GM06990 (cell line): ENCODE results near the gene MTHFD1L.

Source experiments
- DNase-seq: peaks from one replicate; pipeline ENCODE4 v3.0.0-alpha.2; 2011; ENCODE audit not compliant: insufficient read length; ENCODE audit errors: extremely low read depth
- H3K27me3 ChIP-seq: replicated peaks from 2 replicates; pipeline ENCODE4 v1.6.0; 2011; ENCODE audit warnings: low read length; ENCODE audit not compliant: control insufficient read depth, insufficient read depth
- H3K36me3 ChIP-seq: 2 replicates; pipeline ENCODE4 v1.5.1; 2011; ENCODE audit warnings: low read length; ENCODE audit not compliant: control insufficient read depth, insufficient read depth
- H3K4me3 ChIP-seq: replicated peaks from 2 replicates; pipeline ENCODE4 v1.5.1; 2011; ENCODE audit warnings: low read depth, mild to moderate bottlenecking, control low read depth, low read length
- TF ChIP-seq, protein P1 (sequence below): IDR thresholded peaks from 2 replicates; pipeline ENCODE4 v1.5.1; 2011; ENCODE audit warnings: low read length, control low read depth, mild to moderate bottlenecking, inconsistent platforms; ENCODE audit not compliant: insufficient read depth, poor library complexity, severe bottlenecking

The MTHFD1L gene

DNA sequence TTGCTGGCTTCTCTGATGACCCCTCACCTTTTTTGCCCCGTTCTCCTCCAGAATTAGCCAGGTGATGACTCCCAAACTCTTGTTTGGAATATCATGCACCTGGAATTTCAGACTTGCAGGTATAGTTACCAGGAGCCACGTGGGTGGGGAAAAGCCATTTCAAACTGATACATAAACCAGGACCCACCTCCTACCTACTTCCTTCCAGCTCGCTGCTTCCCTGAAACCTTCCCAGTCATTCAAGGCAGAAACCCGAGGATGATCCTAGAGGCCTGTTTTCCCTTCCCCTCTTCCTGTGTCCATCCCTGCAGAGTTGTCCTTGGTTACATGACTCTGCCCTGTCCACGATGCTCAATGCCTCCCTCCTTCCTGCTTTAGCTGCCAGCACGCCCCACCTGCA lies 101.9 kb downstream of the MTHFD1L start:
- H3K36me3 ChIP-seq, result peaks cover 4% of the 10 kb centered on the region
- no peaks in the 10 kb centered on the region for H3K27me3 ChIP-seq
- no peak overlapping the region for H3K4me3 ChIP-seq
- DNase-seq, result no peak
- TF ChIP-seq, protein P1, sequence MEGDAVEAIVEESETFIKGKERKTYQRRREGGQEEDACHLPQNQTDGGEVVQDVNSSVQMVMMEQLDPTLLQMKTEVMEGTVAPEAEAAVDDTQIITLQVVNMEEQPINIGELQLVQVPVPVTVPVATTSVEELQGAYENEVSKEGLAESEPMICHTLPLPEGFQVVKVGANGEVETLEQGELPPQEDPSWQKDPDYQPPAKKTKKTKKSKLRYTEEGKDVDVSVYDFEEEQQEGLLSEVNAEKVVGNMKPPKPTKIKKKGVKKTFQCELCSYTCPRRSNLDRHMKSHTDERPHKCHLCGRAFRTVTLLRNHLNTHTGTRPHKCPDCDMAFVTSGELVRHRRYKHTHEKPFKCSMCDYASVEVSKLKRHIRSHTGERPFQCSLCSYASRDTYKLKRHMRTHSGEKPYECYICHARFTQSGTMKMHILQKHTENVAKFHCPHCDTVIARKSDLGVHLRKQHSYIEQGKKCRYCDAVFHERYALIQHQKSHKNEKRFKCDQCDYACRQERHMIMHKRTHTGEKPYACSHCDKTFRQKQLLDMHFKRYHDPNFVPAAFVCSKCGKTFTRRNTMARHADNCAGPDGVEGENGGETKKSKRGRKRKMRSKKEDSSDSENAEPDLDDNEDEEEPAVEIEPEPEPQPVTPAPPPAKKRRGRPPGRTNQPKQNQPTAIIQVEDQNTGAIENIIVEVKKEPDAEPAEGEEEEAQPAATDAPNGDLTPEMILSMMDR, result no peak

DNA sequence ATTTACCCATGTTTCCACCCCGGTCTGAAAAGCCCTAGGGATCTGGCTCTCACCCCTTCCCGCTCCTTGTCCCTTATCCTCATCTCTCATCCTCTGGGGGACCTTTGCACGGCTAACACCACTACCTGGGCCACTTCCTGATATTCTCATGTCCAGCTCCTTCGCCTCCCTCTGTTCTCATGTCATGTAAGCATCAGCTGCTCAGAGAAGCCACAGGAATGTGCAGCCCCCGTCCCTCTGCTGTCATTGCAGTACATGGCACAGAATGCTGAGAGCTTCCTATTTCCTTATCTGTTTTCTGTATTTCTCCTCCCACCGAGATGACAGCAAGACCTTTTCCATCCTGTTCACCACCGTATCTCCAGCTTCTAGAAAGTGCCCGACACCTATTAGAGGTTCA lies 102.4 kb downstream of the MTHFD1L start:
- Histone ChIP-seq H3K4me3 (no peak overlapping the region), H3K36me3 (peaks cover 4% of the 10 kb centered on the region), H3K27me3 (no peaks in the 10 kb centered on the region)
- TF ChIP-seq, protein P1, result no peak
- DNase-seq, result no peak

DNA sequence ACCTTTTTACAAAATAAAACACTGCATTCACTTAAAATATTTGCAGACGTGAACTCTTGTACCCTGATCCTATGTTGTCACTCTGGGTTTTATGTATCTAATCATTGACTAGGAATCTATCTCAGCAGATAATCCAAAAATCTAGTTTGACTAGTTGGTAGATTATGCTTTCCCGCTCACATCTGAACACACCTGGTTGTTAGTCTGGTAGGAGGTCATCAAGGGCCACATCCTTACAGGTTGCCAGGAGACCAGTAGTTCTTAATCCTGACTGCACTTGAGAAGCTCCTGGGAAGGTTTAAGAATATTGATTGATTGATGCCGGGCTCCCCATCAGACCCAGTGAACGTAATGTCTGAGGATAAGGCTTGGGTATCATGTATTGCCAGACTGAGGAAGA lies 104.4 kb downstream of the MTHFD1L start:
- Histone ChIP-seq H3K27me3 (no peaks in the 10 kb centered on the region), H3K4me3 (no peak overlapping the region), H3K36me3 (peaks cover 4% of the 10 kb centered on the region)
- TF ChIP-seq, protein P1, result no peak
- DNase-seq, result no peak

DNA sequence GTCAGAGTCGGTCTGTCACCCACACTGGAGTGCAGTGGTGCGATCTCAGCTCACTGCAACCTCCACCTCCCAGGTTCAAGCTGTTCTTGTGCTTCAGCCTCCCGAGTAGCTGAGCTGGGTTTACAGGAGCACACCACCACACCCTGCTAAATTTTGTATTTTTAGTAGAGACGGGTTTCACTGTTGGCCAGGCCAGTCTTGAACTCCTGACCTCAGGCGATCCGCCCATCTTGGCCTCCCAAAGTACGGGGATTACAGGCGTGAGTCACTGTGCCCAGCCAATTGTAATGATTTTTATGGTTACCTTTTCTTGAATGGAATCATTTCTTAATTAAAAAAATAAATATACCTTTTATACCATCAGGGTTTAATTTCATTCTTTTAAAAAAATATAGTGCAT lies 105.7 kb downstream of the MTHFD1L start:
- Histone ChIP-seq H3K36me3 (peaks cover 2% of the 10 kb centered on the region), H3K27me3 (no peaks in the 10 kb centered on the region), H3K4me3 (no peak overlapping the region)
- TF ChIP-seq, protein P1, result no peak
- DNase-seq, result no peak

DNA sequence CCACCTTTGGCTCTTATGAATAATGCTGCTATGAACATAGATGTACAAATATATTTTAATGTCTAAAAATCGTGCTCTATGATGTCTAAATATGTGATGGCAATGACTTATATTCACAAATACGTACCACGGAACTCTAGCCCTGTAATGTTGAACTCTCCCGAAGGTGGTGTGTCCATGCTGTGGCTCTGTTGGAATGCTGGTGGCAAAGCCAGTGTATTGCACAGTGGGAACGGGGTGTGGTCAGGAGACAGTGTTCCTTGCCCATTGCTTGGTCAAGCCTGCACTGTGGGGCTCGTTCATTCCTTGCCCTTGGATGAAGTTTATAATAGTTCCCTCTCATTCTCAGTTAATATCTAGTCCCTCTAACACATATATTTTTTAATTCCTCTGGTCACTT lies 109.6 kb downstream of the MTHFD1L start:
- TF ChIP-seq, protein P1, result no peak
- H3K36me3 ChIP-seq, result peaks cover 2% of the 10 kb centered on the region
- H3K4me3 ChIP-seq, result no peak overlapping the region
- no peaks in the 10 kb centered on the region for H3K27me3 ChIP-seq
- no peak for DNase-seq

DNA sequence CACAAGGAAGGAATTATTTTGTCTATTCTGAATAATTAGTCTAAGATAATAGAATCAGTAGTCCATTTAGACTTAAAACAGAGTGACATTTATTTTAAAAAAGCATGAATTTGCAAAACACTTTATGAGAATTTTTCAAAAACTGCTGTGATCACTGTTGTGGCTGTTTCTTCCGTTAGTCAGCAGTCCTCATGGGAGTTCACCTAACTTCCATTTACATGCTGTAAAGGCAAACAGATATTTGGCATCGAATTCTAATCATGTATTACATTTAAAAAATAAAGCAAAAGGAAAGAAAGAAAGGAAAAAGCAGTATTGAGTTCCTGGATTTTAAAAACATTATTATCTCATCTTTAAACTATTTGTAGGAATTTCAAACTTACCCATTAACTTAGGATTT lies 111.8 kb downstream of the MTHFD1L start:
- peaks cover 2% of the 10 kb centered on the region for H3K36me3 ChIP-seq
- no peak for DNase-seq

More for the DNA sequence above, 111.8 kb downstream of the MTHFD1L start:
- TF ChIP-seq, protein P1, result no peak
- no peak overlapping the region for H3K4me3 ChIP-seq
- H3K27me3 ChIP-seq, result no peaks in the 10 kb centered on the region
